CD4-positive, alpha-beta T cell treated with Interleukin-4 for 1 hour (primary cell): ENCODE results near the gene FOXO1.

Experiments
- DNase-seq, 2 donors: peaks; one replicate each; pipeline ENCODE4 v3.0.0-alpha.2; 2020 to 2022

Gene FOXO1

GRCh38 chr13:40572961-40573360, 93.5 kb downstream of the FOXO1 start:
- DNase-seq, result no peak

GRCh38 chr13:40571338-40571963, 95.0 kb downstream of the FOXO1 start:
- DNase-seq, result no peak

DNA sequence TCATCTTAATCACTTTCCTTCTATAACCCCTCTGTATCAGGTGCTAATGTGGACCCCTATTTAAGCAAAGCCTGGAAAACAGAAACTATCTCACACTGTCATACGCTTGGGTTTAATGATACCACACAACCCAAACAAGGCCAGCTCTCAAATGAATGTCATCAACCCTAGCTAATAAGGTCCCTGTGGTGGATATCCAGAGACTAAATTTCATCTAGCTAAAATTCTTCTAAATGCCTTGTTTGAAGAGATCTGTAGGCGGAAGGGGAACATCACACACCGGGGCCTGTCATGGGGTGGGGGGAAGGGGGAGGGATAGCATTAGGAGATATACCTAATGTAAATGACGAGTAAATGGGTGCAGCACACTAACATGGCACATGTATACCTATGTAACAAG, 95.5 kb downstream of the FOXO1 start:
- DNase-seq, result no peak

DNA sequence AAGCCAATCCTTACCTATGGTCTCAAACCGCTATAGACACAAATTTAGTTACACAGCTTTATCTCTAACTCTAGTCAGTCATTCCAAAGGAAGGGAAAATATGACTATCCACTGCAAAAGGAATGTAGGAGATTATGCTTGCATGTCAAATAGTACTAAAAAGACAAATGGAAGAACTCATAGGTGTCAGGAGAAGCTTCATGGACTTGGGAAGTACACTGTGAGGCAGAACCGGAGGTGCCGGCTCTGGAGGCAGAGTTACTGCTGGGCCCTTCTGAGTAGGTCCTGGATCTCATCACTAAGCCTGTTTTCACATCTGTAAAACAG, 97.5 kb downstream of the FOXO1 start:
- no peak for DNase-seq

- DNase-seq, result no peak
Measured at GRCh38 chr13:40568246-40569023, 98.0 kb downstream of the FOXO1 start.

- DNase-seq, result no peak
Measured at GRCh38 chr13:40566811-40567210, 99.6 kb downstream of the FOXO1 start.

DNA sequence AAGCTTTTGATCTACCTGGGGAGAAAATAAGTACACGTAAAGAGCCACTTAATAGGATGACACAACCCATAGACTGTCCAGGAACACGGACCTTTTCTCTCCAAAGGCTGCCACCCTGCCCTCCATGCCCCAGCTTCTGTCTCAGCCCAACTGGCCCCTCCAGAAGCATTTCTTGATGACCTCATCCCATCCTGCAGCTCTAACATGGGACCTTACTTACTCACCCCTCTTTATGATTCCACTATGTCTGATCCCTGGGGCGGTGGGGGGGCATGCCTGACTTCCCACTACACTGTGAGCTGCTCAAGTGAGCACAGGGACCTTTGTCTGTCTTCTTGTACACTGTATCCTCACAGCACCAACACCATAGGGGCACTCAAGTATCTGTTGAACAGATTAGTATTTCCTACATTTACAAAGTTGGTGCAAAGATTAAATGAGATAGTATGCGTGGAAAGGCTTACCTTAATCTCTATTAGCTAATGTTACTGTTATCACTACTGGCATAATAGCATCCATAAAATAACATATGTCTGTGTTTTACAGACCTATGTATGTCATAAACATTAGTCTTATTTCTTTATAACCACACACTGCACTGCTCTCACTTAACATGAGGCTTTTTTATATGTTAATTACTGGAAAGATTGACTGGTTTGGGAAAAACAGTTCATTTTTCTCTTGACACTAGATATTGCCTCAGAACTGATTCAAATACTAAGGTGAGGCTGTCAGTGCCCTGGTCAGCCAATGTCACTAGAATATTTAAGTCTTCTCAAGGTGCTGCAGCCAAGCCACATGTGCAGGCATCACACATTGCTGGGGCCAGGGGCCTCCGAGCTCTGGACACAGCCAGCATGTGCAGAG, 100.9 kb downstream of the FOXO1 start:
- no peak for DNase-seq

DNA sequence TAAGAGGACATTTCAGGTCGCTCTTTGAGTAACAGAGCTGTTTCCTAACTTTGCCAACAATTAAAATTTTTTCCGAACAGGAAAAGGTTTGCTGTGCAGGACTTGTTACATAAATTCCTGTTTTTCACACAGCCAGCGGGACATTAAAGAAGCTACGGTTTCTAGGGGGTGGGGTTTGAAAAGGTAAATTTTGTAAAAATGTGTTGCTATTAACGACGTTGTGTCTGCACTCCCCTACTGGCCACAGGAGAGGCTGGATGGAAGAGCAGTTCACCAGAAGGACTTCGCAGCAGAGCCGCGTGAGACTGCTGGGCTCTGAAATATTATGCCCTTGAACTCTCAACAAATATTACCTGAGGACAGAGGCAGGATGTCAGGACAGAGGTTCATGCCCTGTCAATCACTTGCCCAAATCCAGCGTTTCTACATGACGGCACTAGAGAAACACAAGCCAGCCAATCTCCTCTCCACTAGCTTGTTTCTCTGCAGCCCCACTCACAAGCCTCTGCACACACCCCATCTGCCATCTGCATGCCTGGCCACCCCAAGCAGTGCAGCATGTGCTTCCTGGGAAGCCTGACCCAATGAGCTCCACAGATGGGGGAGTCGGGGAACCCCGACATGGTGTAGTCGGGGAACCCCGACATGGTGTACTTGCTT, 102.0 kb downstream of the FOXO1 start:
- peak; percentile 26 to 55 for DNase-seq

DNA sequence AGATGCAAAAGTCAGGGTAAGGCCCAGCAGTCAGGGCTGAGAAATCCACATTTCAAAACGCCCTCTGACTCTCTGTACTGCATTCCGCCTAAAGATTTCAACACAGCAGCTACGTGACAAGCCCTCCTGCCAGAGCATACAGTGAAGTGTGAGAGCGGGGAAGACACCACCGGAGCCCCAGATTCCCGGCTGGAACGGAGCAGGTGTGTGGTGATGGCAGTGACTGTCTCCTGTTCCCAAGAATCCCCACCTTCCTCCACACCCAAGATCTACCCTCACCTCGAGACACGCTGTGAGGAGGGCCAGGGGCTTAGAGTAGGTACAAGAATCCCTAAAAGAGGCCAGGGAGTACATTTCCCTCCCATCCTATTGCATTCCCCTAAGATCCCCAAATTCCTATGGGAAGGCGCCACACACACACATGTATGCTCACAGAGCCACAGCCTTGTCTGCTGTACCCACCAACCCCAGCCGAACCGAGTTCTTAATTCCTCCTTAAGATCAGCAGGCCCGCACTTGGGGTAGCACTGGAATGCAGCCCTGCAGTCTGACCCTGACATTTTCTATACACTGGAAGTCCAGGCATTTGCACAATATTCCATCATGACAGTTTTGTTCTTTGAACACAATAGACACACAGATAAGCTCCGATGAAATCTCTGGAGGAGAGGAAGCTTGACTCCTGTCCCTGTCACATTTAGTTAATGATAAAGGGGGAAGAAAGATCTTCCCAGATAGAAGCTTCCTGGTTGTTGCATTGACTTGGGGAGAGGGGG, 102.9 kb downstream of the FOXO1 start:
- no peak for DNase-seq

DNA sequence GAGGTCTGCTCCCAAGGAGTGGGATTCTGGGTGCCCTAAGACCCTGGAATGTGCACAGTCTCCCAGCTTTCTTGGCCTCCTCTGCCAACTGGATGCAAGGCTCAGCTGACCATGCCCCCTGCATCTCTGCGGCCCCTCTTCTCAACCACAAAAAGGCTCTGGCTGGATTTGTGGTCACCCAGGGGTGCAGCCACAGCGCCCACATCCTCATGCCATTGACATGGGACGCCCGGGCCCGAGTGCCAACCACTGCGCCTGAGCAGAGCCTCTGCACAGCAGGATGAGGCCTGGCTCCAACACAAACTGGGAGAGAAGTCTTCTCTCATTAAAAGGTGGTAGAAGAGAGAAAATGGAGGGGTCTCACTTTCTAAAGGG, 103.5 kb downstream of the FOXO1 start:
- peak; percentile 24 to 27 for DNase-seq

DNA sequence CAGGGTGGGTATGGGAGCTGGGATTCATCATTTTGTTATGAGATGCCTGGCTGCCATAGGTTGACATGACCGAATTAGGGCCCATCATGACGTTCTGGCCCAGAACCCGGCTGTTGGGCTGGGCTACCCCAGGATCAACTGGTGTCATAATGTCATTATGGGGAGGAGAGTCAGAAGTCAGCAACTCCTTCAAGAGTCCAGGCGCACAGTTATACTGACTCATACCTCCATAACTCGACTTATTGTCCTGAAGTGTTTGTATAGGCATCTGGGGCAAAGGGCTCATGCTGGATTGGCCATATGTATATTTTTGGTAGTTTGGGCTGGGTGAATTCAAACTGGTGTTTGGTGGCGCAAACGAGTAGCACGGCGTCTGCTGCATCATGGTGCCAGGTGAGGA, 106.5 kb downstream of the FOXO1 start:
- no peak for DNase-seq

GRCh38 chr13:40558656-40559055, 107.8 kb downstream of the FOXO1 start:
- DNase-seq, result no peak

GRCh38 chr13:40556453-40556852, 110.0 kb downstream of the FOXO1 start:
- no peak for DNase-seq

DNA sequence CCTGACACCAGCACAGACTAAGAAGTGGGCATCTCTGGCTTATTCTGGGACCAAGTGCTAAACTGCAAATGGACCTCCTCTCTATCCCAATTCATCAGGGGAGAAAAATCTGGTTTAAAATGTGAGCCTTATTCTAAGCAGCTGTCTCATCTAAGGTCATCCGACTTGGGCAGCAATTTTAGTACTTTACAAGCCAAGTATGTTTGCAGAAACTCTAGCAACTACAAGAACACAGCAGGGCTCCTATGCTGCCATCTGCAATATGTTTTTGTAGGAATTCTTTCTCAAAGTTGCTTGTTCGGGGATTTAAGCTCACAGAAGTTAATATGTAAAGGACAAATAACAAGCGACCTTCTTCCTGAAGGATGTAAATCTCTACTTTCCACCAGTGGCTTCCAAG, 113.1 kb downstream of the FOXO1 start:
- DNase-seq, result no peak

- DNase-seq, result no peak
Measured at GRCh38 chr13:40552895-40553294, 113.5 kb downstream of the FOXO1 start.

- no peak for DNase-seq
Measured at GRCh38 chr13:40550130-40550529, 116.3 kb downstream of the FOXO1 start.

DNA sequence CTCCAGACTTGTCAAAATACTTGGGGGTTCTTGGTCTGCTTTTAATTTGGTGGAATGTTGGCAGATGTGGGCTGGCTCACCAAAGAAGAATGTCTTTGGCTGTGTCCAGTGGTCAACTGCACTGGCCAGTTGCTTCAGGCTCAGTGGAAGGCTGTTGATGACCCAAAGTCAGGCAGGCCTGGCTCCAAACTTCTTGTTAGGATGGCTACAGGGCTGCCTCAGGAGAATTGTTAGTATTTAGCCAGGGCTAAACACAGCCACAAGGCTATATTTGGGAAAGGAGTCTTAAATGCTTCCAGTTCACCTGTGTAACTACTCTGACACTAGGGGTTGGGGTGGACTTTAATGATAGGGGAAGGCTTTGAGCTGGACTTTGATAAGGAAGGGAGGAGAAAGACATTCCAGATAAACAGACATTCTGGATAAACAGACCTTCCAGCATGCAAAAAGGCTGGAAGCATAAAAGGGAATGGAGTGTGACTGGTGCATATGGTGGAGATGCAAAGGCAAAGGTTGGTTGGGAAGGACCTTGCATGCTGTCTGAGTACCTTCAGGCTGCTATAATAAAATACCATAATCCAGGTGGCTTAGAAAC, 116.8 kb downstream of the FOXO1 start:
- no peak for DNase-seq

GRCh38 chr13:40547591-40548315, 118.7 kb downstream of the FOXO1 start:
- DNase-seq, result no peak

GRCh38 chr13:40546047-40546446, 120.4 kb downstream of the FOXO1 start:
- no peak for DNase-seq

GRCh38 chr13:40540328-40541044, 126.0 kb downstream of the FOXO1 start:
- DNase-seq, result no peak
